Measurements from ENCODE around the gene CHST15.

- TF ChIP-seq CTCF (conservative IDR thresholded peaks at IDR 0.05) (no peak), ZFX (IDR thresholded peaks at IDR 0.05) (no peak)
Measured at GRCh38 chr10:124010024-124010423, 83.4 kb downstream of the CHST15 start.
